Measurements from ENCODE around the gene RNF41.

RNF41 gene

GRCh38 chr12:56155256-56155845, 66.4 kb downstream of the RNF41 start:
- no peak overlapping the region for H3K4me3 ChIP-seq (replicated peaks; ENCODE audit: insufficient read depth, low read length)
- H3K27me3 ChIP-seq (ENCODE audit: insufficient read depth, poor library complexity, severe bottlenecking), result no peaks in the 10 kb centered on the region
- TF ChIP-seq GABPA (IDR thresholded peaks at IDR 0.05; ENCODE audit: low read depth) (no peak), POLR2AphosphoS5 (IDR thresholded peaks at IDR 0.05; ENCODE audit: low read depth) (no peak), SPI1 (IDR thresholded peaks at IDR 0.05; ENCODE audit: borderline replicate concordance, low read depth) (no peak)
- TF ChIP-seq, protein P1, sequence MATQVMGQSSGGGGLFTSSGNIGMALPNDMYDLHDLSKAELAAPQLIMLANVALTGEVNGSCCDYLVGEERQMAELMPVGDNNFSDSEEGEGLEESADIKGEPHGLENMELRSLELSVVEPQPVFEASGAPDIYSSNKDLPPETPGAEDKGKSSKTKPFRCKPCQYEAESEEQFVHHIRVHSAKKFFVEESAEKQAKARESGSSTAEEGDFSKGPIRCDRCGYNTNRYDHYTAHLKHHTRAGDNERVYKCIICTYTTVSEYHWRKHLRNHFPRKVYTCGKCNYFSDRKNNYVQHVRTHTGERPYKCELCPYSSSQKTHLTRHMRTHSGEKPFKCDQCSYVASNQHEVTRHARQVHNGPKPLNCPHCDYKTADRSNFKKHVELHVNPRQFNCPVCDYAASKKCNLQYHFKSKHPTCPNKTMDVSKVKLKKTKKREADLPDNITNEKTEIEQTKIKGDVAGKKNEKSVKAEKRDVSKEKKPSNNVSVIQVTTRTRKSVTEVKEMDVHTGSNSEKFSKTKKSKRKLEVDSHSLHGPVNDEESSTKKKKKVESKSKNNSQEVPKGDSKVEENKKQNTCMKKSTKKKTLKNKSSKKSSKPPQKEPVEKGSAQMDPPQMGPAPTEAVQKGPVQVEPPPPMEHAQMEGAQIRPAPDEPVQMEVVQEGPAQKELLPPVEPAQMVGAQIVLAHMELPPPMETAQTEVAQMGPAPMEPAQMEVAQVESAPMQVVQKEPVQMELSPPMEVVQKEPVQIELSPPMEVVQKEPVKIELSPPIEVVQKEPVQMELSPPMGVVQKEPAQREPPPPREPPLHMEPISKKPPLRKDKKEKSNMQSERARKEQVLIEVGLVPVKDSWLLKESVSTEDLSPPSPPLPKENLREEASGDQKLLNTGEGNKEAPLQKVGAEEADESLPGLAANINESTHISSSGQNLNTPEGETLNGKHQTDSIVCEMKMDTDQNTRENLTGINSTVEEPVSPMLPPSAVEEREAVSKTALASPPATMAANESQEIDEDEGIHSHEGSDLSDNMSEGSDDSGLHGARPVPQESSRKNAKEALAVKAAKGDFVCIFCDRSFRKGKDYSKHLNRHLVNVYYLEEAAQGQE (IDR thresholded peaks at IDR 0.05; ENCODE audit: insufficient replicate concordance, low read depth), result no peak
- TF ChIP-seq, protein P2, sequence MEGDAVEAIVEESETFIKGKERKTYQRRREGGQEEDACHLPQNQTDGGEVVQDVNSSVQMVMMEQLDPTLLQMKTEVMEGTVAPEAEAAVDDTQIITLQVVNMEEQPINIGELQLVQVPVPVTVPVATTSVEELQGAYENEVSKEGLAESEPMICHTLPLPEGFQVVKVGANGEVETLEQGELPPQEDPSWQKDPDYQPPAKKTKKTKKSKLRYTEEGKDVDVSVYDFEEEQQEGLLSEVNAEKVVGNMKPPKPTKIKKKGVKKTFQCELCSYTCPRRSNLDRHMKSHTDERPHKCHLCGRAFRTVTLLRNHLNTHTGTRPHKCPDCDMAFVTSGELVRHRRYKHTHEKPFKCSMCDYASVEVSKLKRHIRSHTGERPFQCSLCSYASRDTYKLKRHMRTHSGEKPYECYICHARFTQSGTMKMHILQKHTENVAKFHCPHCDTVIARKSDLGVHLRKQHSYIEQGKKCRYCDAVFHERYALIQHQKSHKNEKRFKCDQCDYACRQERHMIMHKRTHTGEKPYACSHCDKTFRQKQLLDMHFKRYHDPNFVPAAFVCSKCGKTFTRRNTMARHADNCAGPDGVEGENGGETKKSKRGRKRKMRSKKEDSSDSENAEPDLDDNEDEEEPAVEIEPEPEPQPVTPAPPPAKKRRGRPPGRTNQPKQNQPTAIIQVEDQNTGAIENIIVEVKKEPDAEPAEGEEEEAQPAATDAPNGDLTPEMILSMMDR (IDR thresholded peaks at IDR 0.05; ENCODE audit: insufficient read depth, low read length), result no peak
- DNase-seq (ENCODE audit: low read depth in 1 of 2, low spot score in 1 of 2), result no peak
- no peak overlapping the region for H3K27ac ChIP-seq (replicated peaks)

DNA sequence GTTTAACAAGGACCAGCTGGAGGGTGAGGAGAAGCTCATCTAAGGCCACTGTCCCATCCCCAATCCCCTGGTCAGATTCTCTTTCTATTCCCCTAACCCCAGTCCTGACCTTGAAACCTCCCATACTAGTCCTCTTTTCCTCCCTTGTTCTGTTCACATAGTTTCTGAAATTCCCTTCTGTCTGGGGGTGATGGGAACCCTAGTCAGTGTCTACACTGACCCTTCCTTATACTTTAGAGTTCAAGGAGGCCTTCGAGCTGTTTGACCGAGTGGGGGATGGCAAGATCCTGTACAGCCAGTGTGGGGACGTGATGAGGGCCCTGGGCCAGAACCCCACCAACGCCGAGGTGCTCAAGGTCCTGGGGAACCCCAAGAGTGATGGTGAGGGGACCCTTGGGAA, 66.9 kb downstream of the RNF41 start:
- H3K27me3 ChIP-seq (ENCODE audit: insufficient read depth, poor library complexity, severe bottlenecking), result no peaks in the 10 kb centered on the region

DNA sequence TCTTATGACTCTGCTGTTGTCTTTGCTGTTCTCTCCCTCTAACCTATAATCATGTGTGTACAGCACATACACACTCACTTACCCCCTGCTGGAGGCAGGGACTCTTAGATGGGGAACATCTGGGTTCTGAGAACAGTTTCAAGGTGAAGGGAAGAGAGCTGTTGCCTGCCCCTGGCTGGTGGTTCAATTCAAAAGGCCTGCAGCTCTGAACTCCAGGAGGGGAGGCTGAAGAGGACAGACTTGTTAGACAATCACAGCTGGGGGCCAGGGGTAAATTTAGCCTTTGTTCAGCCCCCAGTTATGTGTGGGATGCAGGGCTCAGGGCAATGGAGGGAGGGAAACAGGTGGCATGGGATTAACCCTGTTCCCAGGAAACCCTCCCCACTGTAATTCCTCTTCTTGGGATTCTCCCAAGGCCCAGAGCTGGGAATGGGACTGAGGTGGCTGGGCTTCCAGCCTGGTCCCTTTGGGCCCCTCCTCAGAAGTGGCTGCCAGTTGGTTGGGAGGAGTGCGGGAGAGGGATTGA, 67.4 kb downstream of the RNF41 start:
- no peak for DNase-seq (ENCODE audit: low read depth in 1 of 2, low spot score in 1 of 2)
- Histone ChIP-seq H3K4me3 (replicated peaks; ENCODE audit: insufficient read depth, low read length) (no peak overlapping the region), H3K27me3 (ENCODE audit: insufficient read depth, poor library complexity, severe bottlenecking) (no peaks in the 10 kb centered on the region), H3K27ac (replicated peaks) (no peak overlapping the region)
- TF ChIP-seq SPI1 (IDR thresholded peaks at IDR 0.05; ENCODE audit: borderline replicate concordance, low read depth), result no peak

More for the DNA sequence above, 66.9 kb downstream of the RNF41 start:
- Histone ChIP-seq H3K27ac (replicated peaks) (no peak overlapping the region), H3K4me3 (replicated peaks; ENCODE audit: insufficient read depth, low read length) (no peak overlapping the region)
- no peak for DNase-seq (ENCODE audit: low read depth in 1 of 2, low spot score in 1 of 2)
- no peak for TF ChIP-seq POLR2AphosphoS5 (IDR thresholded peaks at IDR 0.05; ENCODE audit: low read depth)
- TF ChIP-seq, protein P2 (IDR thresholded peaks at IDR 0.05; ENCODE audit: insufficient read depth, low read length), result no peak
- TF ChIP-seq, protein P1 (IDR thresholded peaks at IDR 0.05; ENCODE audit: insufficient replicate concordance, low read depth), result no peak
- no peak for TF ChIP-seq SPI1 (IDR thresholded peaks at IDR 0.05; ENCODE audit: borderline replicate concordance, low read depth)
- TF ChIP-seq GABPA (IDR thresholded peaks at IDR 0.05; ENCODE audit: low read depth), result no peak

DNA sequence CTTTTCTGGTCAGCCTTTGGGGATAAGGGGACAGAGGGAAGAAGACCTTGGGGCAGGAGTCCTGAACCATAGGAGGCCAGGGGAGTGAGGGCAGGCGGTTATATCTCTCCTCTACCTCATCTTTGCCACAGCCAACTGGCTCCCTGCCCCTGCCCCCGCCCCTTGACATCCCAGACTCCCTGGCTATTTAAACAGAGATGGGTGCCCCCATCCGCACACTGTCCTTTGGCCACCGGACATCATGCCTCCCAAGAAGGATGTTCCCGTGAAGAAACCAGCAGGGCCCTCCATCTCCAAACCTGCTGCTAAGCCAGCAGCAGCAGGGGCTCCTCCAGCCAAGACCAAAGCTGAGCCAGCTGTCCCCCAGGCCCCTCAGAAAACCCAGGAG, 68.0 kb downstream of the RNF41 start:
- H3K4me3 ChIP-seq (replicated peaks; ENCODE audit: insufficient read depth, low read length), result no peak overlapping the region
- H3K27me3 ChIP-seq (ENCODE audit: insufficient read depth, poor library complexity, severe bottlenecking), result no peaks in the 10 kb centered on the region
- TF ChIP-seq GABPA (IDR thresholded peaks at IDR 0.05; ENCODE audit: low read depth) (no peak), SPI1 (IDR thresholded peaks at IDR 0.05; ENCODE audit: borderline replicate concordance, low read depth) (no peak), POLR2AphosphoS5 (IDR thresholded peaks at IDR 0.05; ENCODE audit: low read depth) (no peak)
- TF ChIP-seq, protein P2 (IDR thresholded peaks at IDR 0.05; ENCODE audit: insufficient read depth, low read length), result no peak
- TF ChIP-seq, protein P1 (IDR thresholded peaks at IDR 0.05; ENCODE audit: insufficient replicate concordance, low read depth), result no peak
- DNase-seq (ENCODE audit: low read depth in 1 of 2, low spot score in 1 of 2), result no peak
- H3K27ac ChIP-seq (replicated peaks), result no peak overlapping the region
